Urinary bladder (tissue), 4 donors: ENCODE results near the gene C1QC. TPM values are rescaled to one million over a fixed set of nuclear protein-coding genes. Genes with fewer than 3 reads are reported as not detected.

Source experiments
- DNase-seq: peaks from one replicate; pipeline ENCODE4 v3.0.0-alpha.2; 2015; ENCODE audit errors: extremely low spot score
- H3K27ac ChIP-seq: one replicate; pipeline ENCODE4 v1.5.1; 2013; ENCODE audit warnings: low read depth, mild to moderate bottlenecking, moderate library complexity
- H3K36me3 ChIP-seq: one replicate; pipeline ENCODE4 v1.6.1; 2013; ENCODE audit warnings: mild to moderate bottlenecking, moderate library complexity; ENCODE audit not compliant: insufficient read depth
- H3K4me1 ChIP-seq: one replicate; pipeline ENCODE4 v1.6.1; 2013; ENCODE audit warnings: mild to moderate bottlenecking, moderate library complexity; ENCODE audit not compliant: insufficient read depth
- H3K4me3 ChIP-seq: one replicate; pipeline ENCODE4 v1.5.1; 2013; ENCODE audit warnings: low read depth, low read length
- WGBS: extraction: QIAGEN DNeasy Blood & Tissue Kit; methylation state at CpG from one replicate; pipeline ENCODE4 v1.1.7; 2013; 5-methylcytosine and 5-hydroxymethylcytosine counted together
- polyA plus RNA-seq: library from polyadenylated mRNA; stranded (reverse); fragments of 200-250 nt; gene quantifications from one replicate; pipeline ENCODE4 v1.2.3, GENCODE V29; 2013
- total RNA-seq: library from RNA; depleted of rRNA; stranded (reverse); fragments of >200 nt; gene quantifications from one replicate; pipeline ENCODE4 v1.2.3, GENCODE V29; 2014
- donor health status: healthy with polysubstance abuse.
- donor health status: healthy.

C1QC gene
- total RNA-seq (25.4 TPM), polyA plus RNA-seq (268 TPM)

DNA sequence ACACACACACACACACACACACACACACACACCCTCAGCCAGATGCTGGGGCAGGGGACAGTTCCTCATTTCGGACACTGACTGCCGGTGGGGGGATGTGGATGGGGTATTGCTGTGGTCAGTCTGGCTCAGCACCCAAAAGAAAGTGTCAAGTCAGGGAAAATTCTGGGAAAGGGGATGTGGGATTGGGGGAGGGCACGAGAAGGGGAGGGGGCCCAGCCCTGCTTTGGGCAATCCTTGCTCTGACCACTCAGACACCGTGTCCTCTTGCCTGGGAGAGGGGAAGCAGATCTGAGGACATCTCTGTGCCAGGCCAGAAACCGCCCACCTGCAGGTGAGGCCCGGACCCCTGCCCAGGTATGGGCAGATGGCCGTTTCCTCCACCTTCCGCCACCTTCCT lies at the start of gene C1QC:
Gene C1QC (plus strand): TSS at position 253 of the 400 bp plus-strand sequence. CDS start 391 bp downstream, outside the sequence.
- DNase-seq: no peak
- Histone ChIP-seq H3K27ac (no peak within 1 kb of the TSS), H3K36me3 (no peaks in the 10 kb centered on the region), H3K4me3 (no peak within 1 kb of the TSS), H3K4me1 (no peaks in the 10 kb centered on the region)
- WGBS: 78% methylated on average over 8 of the region's 8 CpGs

GRCh38 chr1:22594396-22594795 lies 49.0 kb upstream of the C1QC start:
- DNase-seq: no peak
- no peaks in the 10 kb centered on the region for H3K4me1 ChIP-seq
- H3K36me3 ChIP-seq: no peaks in the 10 kb centered on the region
- no peak overlapping the region for H3K27ac ChIP-seq
- WGBS: 77% methylated on average over 10 of the region's 10 CpGs
- H3K4me3 ChIP-seq: no peak overlapping the region

GRCh38 chr1:22595108-22595507 lies 48.3 kb upstream of the C1QC start:
- H3K4me1 ChIP-seq: no peaks in the 10 kb centered on the region
- H3K4me3 ChIP-seq: no peak overlapping the region
- DNase-seq: no peak
- no peak overlapping the region for H3K27ac ChIP-seq
- no peaks in the 10 kb centered on the region for H3K36me3 ChIP-seq
- 73% methylated on average over 7 of the region's 7 CpGs for WGBS

DNA sequence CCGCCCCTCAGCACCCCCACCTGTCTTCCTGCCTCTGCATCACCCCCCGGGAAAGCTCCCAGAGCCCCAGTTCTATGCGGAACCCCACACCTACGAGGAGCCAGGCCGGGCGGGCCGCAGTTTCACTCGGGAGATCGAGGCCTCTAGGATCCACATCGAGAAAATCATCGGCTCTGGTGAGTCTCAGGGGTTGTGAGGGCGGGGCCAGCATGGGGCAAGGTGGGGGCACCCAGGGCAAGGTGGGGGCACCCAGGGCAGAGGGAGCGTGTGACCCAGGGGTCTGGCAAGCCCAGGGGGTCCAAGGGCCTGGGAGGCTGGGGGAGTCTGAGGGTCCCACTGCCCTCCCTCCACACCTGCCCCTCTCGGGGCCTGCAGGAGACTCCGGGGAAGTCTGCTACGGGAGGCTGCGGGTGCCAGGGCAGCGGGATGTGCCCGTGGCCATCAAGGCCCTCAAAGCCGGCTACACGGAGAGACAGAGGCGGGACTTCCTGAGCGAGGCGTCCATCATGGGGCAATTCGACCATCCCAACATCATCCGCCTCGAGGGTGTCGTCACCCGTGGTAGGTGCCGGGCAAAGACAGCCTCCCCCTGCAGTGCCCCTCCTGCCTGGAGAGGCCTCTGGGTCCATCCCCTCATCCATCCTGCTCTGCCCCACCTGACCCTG lies 46.0 kb upstream of the C1QC start:
- Histone ChIP-seq H3K4me1 (no peaks in the 10 kb centered on the region), H3K36me3 (no peaks in the 10 kb centered on the region), H3K4me3 (no peak overlapping the region), H3K27ac (no peak overlapping the region)
- no peak for DNase-seq
- WGBS: 75% methylated on average over 30 of the region's 30 CpGs

GRCh38 chr1:22597996-22598395 lies 45.4 kb upstream of the C1QC start:
- 75% methylated on average over 8 of the region's 8 CpGs for WGBS
- H3K4me3 ChIP-seq: no peak overlapping the region
- H3K4me1 ChIP-seq: no peaks in the 10 kb centered on the region
- H3K36me3 ChIP-seq: no peaks in the 10 kb centered on the region
- no peak for DNase-seq
- no peak overlapping the region for H3K27ac ChIP-seq

DNA sequence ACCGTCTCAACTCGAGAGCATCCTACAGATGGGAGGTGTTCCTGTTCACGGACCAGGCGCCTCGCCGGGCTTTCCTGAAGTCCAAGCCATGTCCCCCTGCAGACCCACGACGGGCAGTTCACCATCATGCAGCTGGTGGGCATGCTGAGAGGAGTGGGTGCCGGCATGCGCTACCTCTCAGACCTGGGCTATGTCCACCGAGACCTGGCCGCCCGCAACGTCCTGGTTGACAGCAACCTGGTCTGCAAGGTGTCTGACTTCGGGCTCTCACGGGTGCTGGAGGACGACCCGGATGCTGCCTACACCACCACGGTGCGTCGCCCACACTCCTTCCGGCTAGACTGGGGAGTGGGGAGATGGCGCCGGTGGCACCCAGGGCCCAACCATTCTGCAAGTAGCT lies 44.7 kb upstream of the C1QC start:
- Histone ChIP-seq H3K4me1 (no peaks in the 10 kb centered on the region), H3K27ac (no peak overlapping the region), H3K4me3 (no peak overlapping the region), H3K36me3 (no peaks in the 10 kb centered on the region)
- WGBS: 75% methylated on average over 24 of the region's 24 CpGs
- DNase-seq: no peak

DNA sequence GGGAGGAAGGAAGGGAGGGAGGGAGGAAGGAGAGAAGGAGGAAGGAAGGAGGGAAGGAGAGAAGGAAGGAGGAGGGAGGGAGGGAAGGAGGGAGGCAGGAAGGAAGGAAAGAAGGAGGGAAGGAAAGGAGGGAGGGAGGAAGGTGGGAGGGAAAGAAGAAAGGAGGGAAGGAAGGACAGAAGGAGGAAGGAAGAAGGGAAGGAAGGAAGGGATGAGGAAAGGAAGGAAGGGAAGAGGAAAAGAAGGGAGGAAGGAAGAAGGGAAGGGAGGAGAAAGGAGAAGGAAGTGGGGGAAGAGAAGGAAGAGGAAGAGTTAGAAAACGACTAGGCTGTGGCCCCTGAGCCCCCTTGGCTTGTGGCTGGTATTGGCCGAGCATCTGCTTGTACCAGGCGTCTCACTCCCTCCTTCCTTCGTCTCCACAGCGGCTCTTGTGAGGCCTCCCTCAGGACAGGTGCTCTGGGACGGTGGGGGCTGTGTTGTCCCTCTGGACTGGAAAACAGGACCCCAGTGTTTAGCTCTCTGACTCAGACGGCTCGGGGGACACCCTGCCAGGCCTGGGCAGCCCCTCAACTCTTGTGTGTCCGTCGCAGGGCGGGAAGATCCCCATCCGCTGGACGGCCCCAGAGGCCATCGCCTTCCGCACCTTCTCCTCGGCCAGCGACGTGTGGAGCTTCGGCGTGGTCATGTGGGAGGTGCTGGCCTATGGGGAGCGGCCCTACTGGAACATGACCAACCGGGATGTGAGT lies 43.2 kb upstream of the C1QC start:
- DNase-seq: no peak
- Histone ChIP-seq H3K27ac (no peak overlapping the region), H3K4me3 (no peak overlapping the region), H3K4me1 (no peaks in the 10 kb centered on the region), H3K36me3 (no peaks in the 10 kb centered on the region)
- 55% methylated on average over 22 of the region's 22 CpGs for WGBS

DNA sequence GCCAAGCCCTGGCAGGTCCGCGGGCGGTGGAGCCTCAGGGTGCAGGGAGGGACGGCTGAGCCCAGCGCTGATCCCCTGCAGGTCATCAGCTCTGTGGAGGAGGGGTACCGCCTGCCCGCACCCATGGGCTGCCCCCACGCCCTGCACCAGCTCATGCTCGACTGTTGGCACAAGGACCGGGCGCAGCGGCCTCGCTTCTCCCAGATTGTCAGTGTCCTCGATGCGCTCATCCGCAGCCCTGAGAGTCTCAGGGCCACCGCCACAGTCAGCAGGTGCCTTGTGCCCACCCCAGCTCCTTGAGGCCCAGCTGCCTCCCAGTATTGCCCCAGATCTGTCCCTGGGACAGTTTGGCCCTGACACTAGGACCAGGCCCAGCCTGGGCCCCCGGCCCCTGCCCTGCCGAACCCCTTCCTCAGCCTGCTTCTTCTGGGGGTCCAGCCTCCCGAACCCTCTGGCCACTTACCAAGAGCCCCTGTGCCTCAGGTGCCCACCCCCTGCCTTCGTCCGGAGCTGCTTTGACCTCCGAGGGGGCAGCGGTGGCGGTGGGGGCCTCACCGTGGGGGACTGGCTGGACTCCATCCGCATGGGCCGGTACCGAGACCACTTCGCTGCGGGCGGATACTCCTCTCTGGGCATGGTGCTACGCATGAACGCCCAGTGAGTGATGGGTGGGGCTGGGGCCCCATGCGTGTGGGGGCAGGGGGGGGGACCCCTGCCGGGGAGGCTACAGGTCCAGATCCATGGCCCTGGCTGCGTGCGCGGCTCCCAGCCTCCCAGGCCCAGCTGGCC lies 42.4 kb upstream of the C1QC start:
- Histone ChIP-seq H3K4me3 (no peak overlapping the region), H3K36me3 (no peaks in the 10 kb centered on the region), H3K27ac (no peak overlapping the region), H3K4me1 (no peaks in the 10 kb centered on the region)
- WGBS: 84% methylated on average over 39 of the region's 39 CpGs
- no peak for DNase-seq

DNA sequence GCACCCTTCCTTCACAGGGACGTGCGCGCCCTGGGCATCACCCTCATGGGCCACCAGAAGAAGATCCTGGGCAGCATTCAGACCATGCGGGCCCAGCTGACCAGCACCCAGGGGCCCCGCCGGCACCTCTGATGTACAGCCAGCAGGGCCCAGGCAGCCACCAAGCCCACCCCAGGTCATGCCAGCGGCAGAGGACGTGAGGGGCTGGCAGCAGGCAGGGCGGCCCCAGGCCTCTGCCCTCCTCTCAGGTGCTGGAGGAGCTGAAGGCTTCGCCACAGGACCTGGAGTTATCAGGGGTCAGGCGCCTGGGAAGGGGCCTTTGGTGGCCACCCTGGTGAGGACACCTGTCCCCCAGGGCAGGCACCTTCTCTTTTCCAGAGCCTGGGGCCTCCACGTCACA lies 41.8 kb upstream of the C1QC start:
- Histone ChIP-seq H3K4me3 (no peak overlapping the region), H3K27ac (no peak overlapping the region), H3K36me3 (no peaks in the 10 kb centered on the region), H3K4me1 (no peaks in the 10 kb centered on the region)
- WGBS: 87% methylated on average over 12 of the region's 12 CpGs
- DNase-seq: no peak

GRCh38 chr1:22602060-22602740 lies 41.2 kb upstream of the C1QC start:
- Histone ChIP-seq H3K4me1 (no peaks in the 10 kb centered on the region), H3K36me3 (no peaks in the 10 kb centered on the region), H3K4me3 (no peak overlapping the region), H3K27ac (no peak overlapping the region)
- DNase-seq: no peak
- 82% methylated on average over 18 of the region's 18 CpGs for WGBS

- no peaks in the 10 kb centered on the region for H3K36me3 ChIP-seq
- H3K4me3 ChIP-seq: no peak overlapping the region
- H3K4me1 ChIP-seq: no peaks in the 10 kb centered on the region
- H3K27ac ChIP-seq: no peak overlapping the region
- 57% methylated on average over 4 of the region's 4 CpGs for WGBS
- DNase-seq: no peak
Observed at GRCh38 chr1:22606161-22606560, 37.3 kb upstream of the C1QC start.

DNA sequence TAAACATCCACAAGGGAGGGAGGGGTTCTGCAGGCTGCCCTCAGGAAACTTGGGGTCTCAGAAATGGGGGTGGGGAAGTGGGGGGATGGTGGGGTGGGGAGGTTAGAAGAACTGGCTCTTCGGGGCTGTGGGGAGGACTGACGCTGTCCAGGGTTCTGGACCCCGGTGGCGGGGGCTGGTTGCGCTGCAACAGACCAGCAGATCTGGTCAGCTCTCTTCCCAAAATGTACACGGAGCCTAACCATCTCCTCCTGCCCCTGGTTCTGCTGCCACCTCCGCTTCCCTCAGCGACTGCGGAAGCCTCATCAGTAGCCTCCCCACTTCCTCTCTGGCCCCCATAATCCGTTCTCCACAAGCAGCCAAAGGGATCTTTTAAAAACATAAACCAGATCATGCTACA lies 36.3 kb upstream of the C1QC start:
- 5% methylated on average over 10 of the region's 10 CpGs for WGBS
- no peak overlapping the region for H3K27ac ChIP-seq
- no peak overlapping the region for H3K4me3 ChIP-seq
- no peaks in the 10 kb centered on the region for H3K4me1 ChIP-seq
- no peak for DNase-seq
- H3K36me3 ChIP-seq: no peaks in the 10 kb centered on the region

GRCh38 chr1:22608361-22608760 lies 35.1 kb upstream of the C1QC start:
- no peak for DNase-seq
- WGBS: 58% methylated on average over 3 of the region's 3 CpGs
- H3K4me1 ChIP-seq: no peaks in the 10 kb centered on the region
- no peaks in the 10 kb centered on the region for H3K36me3 ChIP-seq
- no peak overlapping the region for H3K27ac ChIP-seq
- H3K4me3 ChIP-seq: no peak overlapping the region
